Measurements from ENCODE around the gene EVA1A.

The EVA1A gene

DNA sequence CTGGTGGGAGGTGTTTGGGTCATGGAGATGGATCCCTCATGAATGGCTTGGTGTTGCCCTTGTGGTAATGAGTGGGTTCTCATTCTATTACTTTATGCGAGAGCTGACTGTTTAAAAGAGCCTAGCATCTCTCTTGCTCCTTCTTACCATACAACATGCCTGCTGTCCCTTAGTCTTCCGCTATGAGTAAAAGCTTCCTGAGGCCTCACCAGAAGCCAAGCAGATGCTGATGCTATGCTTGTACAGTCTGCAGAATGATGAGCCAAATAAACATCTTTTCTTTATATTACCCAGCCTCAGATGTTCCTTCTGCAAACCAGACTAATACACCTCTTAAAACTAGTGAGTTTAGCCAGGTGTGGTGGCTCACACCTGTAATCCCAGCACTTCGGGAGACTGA lies 23.1 kb downstream of the EVA1A start:
- H3K36me3 ChIP-seq (ENCODE audit: control insufficient read depth in 1 of 2, insufficient read depth in 2 of 2, low read length in 2 of 2) = no peaks in the 10 kb centered on the region
- peaks cover 0 to 5% of the 10 kb centered on the region in 2 donors for H3K4me1 ChIP-seq (ENCODE audit: control insufficient read depth in 1 of 2, insufficient read depth in 2 of 2, low read length in 2 of 2)
- no peaks in the 10 kb centered on the region for H3K27me3 ChIP-seq (ENCODE audit: low read depth, low read length)
- no peaks in the 10 kb centered on the region for H3K9me3 ChIP-seq (ENCODE audit: control insufficient read depth in 1 of 2, low read length in 2 of 2)
- H3K4me3 ChIP-seq (ENCODE audit: low read depth in 1 of 2, low read length in 2 of 2) = no peak overlapping the region
- no peak overlapping the region for H3K27ac ChIP-seq (ENCODE audit: low read length)

- H3K27ac ChIP-seq (ENCODE audit: low read length) = no peak overlapping the region
- H3K36me3 ChIP-seq (ENCODE audit: control insufficient read depth in 1 of 2, insufficient read depth in 2 of 2, low read length in 2 of 2) = no peaks in the 10 kb centered on the region
- no peaks in the 10 kb centered on the region for H3K27me3 ChIP-seq (ENCODE audit: low read depth, low read length)
- H3K4me3 ChIP-seq (ENCODE audit: low read depth in 1 of 2, low read length in 2 of 2) = no peak overlapping the region
- peaks cover 0 to 3% of the 10 kb centered on the region in 2 donors for H3K9me3 ChIP-seq (ENCODE audit: control insufficient read depth in 1 of 2, low read length in 2 of 2)
- no peaks in the 10 kb centered on the region for H3K4me1 ChIP-seq (ENCODE audit: control insufficient read depth in 1 of 2, insufficient read depth in 2 of 2, low read length in 2 of 2)
These were observed 27.6 kb downstream of the EVA1A start for GRCh38 chr2:75533135-75533534.

DNA sequence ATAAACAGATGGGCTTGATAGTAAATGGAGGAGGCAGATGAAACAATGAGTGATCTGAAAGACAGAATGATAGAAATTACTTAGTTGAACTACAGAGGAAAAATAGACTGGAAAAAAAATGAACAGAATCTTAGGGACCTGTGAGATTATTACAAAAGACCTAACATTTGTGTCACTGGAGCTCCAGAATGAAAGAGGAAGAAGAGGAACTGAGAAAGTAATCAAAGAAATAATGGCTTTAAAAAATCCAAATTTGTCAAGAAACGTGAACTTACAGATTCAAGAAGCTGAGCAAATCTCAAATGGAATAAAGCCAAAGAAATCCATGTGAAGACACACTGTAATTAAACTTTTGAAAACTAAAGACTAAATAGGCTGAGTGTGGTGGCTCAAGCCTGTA lies 28.3 kb downstream of the EVA1A start:
- Histone ChIP-seq H3K36me3 (ENCODE audit: control insufficient read depth in 1 of 2, insufficient read depth in 2 of 2, low read length in 2 of 2) (no peaks in the 10 kb centered on the region), H3K9me3 (ENCODE audit: control insufficient read depth in 1 of 2, low read length in 2 of 2) (peaks cover 0 to 3% of the 10 kb centered on the region in 2 donors), H3K4me1 (ENCODE audit: control insufficient read depth in 1 of 2, insufficient read depth in 2 of 2, low read length in 2 of 2) (no peaks in the 10 kb centered on the region), H3K4me3 (ENCODE audit: low read depth in 1 of 2, low read length in 2 of 2) (no peak overlapping the region), H3K27ac (ENCODE audit: low read length) (no peak overlapping the region), H3K27me3 (ENCODE audit: low read depth, low read length) (no peaks in the 10 kb centered on the region)

- H3K36me3 ChIP-seq (ENCODE audit: control insufficient read depth in 1 of 2, insufficient read depth in 2 of 2, low read length in 2 of 2) = no peaks in the 10 kb centered on the region
- H3K4me1 ChIP-seq (ENCODE audit: control insufficient read depth in 1 of 2, insufficient read depth in 2 of 2, low read length in 2 of 2) = no peaks in the 10 kb centered on the region
- H3K27me3 ChIP-seq (ENCODE audit: low read depth, low read length) = no peaks in the 10 kb centered on the region
- no peak overlapping the region for H3K27ac ChIP-seq (ENCODE audit: low read length)
- peaks cover 0 to 3% of the 10 kb centered on the region in 2 donors for H3K9me3 ChIP-seq (ENCODE audit: control insufficient read depth in 1 of 2, low read length in 2 of 2)
- no peak overlapping the region for H3K4me3 ChIP-seq (ENCODE audit: low read depth in 1 of 2, low read length in 2 of 2)
These were observed 32.3 kb downstream of the EVA1A start for GRCh38 chr2:75528221-75528977.

DNA sequence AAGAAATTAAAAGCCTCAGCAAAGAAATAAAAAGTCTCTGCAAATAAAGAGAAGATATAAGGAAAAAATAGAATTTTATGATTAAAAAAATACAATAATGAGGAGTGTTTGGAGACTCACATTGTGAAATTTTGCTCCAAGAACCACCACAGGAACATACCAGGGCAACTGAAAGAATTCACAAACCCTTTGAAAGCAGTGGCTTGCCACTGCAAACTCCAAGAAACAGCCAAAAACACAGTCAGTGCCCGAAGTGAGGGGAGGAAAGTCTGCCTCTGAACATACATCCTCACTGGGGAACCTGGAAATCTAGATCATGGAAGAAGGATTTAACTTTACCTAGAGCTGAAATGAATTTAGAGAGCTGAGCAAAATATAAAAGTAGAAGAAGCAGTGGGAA lies 33.1 kb downstream of the EVA1A start:
- Histone ChIP-seq H3K36me3 (ENCODE audit: control insufficient read depth in 1 of 2, insufficient read depth in 2 of 2, low read length in 2 of 2) (no peaks in the 10 kb centered on the region), H3K4me3 (ENCODE audit: low read depth in 1 of 2, low read length in 2 of 2) (no peak overlapping the region), H3K27ac (ENCODE audit: low read length) (no peak overlapping the region), H3K27me3 (ENCODE audit: low read depth, low read length) (no peaks in the 10 kb centered on the region), H3K4me1 (ENCODE audit: control insufficient read depth in 1 of 2, insufficient read depth in 2 of 2, low read length in 2 of 2) (no peaks in the 10 kb centered on the region), H3K9me3 (ENCODE audit: control insufficient read depth in 1 of 2, low read length in 2 of 2) (peaks cover 0 to 3% of the 10 kb centered on the region in 2 donors)

GRCh38 chr2:75526842-75527241 lies 33.9 kb downstream of the EVA1A start:
- Histone ChIP-seq H3K27ac (ENCODE audit: low read length) (no peak overlapping the region), H3K36me3 (ENCODE audit: control insufficient read depth in 1 of 2, insufficient read depth in 2 of 2, low read length in 2 of 2) (no peaks in the 10 kb centered on the region), H3K27me3 (ENCODE audit: low read depth, low read length) (no peaks in the 10 kb centered on the region), H3K9me3 (ENCODE audit: control insufficient read depth in 1 of 2, low read length in 2 of 2) (peaks cover 0 to 3% of the 10 kb centered on the region in 2 donors), H3K4me3 (ENCODE audit: low read depth in 1 of 2, low read length in 2 of 2) (no peak overlapping the region), H3K4me1 (ENCODE audit: control insufficient read depth in 1 of 2, insufficient read depth in 2 of 2, low read length in 2 of 2) (no peaks in the 10 kb centered on the region)

DNA sequence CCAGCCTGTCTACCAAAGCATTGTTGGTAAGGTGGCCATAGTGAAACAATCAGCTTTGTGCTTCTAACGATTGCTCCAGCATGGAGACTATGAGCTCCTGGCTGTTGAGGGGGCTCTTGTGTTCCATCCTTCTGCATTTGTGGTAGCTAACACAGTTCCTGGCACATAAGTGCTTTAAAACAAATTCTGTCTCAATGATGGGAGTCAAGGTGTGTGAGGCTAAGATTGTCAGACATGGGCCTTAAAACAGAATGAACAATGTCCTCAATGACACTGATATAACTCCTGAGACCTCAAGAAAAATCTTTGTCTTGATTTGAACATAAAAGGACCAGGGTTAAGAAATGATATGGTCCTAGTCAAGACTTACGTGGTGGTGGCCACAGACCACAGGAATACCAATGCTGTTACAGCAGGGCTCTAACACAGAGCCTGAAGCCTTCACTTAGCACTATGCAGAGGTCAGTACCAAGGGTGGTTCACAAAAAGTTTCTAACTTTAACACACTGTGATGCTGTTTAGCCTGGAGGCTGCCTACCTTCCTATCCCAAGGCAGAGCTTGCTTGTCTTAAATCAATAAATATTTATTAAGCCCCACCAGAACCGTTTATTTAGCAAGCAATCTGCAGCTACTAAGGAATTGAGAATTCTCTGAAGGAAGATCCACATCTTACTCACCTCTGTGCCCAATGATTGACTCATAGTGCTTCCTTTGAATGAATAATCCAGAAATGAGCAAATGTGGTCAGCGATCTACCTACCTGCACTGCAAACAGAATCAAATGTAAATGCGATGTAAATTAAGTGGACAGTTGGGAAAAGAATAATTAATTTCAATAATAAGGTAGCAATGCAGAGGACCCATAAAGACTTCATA lies 35.1 kb downstream of the EVA1A start:
- no peak overlapping the region for H3K4me3 ChIP-seq (ENCODE audit: low read depth in 1 of 2, low read length in 2 of 2)
- no peaks in the 10 kb centered on the region for H3K36me3 ChIP-seq (ENCODE audit: control insufficient read depth in 1 of 2, insufficient read depth in 2 of 2, low read length in 2 of 2)
- H3K4me1 ChIP-seq (ENCODE audit: control insufficient read depth in 1 of 2, insufficient read depth in 2 of 2, low read length in 2 of 2) = no peaks in the 10 kb centered on the region
- peaks cover 0 to 3% of the 10 kb centered on the region in 2 donors for H3K9me3 ChIP-seq (ENCODE audit: control insufficient read depth in 1 of 2, low read length in 2 of 2)
- no peak overlapping the region for H3K27ac ChIP-seq (ENCODE audit: low read length)
- H3K27me3 ChIP-seq (ENCODE audit: low read depth, low read length) = no peaks in the 10 kb centered on the region

DNA sequence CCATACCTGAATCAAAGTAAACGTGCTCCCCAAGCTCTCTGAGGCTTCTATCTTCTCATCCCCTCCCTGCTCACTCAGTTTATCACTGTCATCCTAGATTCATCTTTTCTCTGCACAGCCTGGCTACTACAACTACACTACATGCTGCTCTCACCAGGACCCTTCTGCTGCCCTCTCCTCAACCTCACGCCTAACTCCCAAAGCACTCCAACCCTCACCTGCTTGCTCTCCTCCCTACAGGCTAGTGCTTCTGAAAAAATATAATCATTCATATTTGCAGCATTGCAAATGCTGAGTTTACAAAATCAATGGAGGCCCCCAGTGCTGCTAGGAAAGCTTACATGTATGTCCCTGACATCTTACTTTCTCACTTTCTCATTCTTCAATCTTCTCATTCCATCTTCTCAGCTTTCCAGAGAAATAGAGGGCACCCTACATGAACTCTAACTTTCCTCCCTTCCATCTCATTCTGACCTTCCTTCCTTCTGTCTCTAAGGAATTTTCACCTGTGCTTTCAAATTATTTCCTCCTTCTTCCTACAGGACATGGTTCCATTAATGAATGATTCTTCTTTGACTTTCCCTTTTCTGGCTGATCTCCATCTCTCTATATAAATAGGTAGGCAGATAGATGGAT lies 36.3 kb downstream of the EVA1A start:
- no peak overlapping the region for H3K4me3 ChIP-seq (ENCODE audit: low read depth in 1 of 2, low read length in 2 of 2)
- no peaks in the 10 kb centered on the region for H3K27me3 ChIP-seq (ENCODE audit: low read depth, low read length)
- no peaks in the 10 kb centered on the region for H3K4me1 ChIP-seq (ENCODE audit: control insufficient read depth in 1 of 2, insufficient read depth in 2 of 2, low read length in 2 of 2)
- H3K27ac ChIP-seq (ENCODE audit: low read length) = no peak overlapping the region
- H3K9me3 ChIP-seq (ENCODE audit: control insufficient read depth in 1 of 2, low read length in 2 of 2) = peaks cover 0 to 3% of the 10 kb centered on the region in 2 donors
- H3K36me3 ChIP-seq (ENCODE audit: control insufficient read depth in 1 of 2, insufficient read depth in 2 of 2, low read length in 2 of 2) = no peaks in the 10 kb centered on the region

GRCh38 chr2:75523313-75524275 lies 37.1 kb downstream of the EVA1A start:
- Histone ChIP-seq H3K27me3 (ENCODE audit: low read depth, low read length) (no peaks in the 10 kb centered on the region), H3K27ac (ENCODE audit: low read length) (no peak overlapping the region), H3K4me1 (ENCODE audit: control insufficient read depth in 1 of 2, insufficient read depth in 2 of 2, low read length in 2 of 2) (no peaks in the 10 kb centered on the region), H3K9me3 (ENCODE audit: control insufficient read depth in 1 of 2, low read length in 2 of 2) (peaks cover 0 to 2% of the 10 kb centered on the region in 2 donors), H3K36me3 (ENCODE audit: control insufficient read depth in 1 of 2, insufficient read depth in 2 of 2, low read length in 2 of 2) (no peaks in the 10 kb centered on the region), H3K4me3 (ENCODE audit: low read depth in 1 of 2, low read length in 2 of 2) (no peak overlapping the region)

DNA sequence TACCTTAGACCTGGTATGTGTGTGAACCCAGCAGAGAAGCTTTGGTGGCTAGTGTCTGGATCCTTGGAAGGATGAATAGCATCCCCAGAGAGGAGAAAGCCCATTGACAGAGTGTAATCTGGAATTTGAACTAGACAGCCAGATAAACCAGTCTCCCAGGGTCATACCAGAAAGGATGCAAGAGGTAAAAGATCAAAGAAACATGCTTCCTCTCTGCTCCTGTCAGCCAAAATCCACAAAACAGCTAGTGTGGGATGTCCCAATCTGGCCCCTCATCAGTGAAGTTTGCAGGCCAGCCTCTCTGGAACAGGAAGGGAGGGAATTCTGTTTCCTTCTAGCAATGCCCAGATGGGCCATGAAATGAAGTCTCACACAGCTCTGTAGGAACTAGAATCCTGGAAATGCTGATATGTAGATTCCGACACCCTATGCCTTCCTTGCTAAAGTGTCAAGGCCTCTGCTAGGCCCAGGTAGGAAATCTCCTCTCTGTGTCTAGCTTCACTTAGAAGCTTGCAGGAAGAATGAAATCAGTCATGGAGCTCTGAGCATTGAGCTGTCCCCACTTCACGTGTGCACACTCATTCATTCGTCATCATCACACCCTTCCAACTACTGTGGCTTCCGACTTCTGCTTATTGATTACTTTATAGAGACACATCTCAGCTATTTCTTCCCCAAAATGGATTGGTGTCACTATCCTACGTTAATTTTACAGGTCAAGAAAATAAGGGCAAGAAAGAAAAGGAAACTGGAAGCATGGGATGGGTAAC lies 38.0 kb downstream of the EVA1A start:
- H3K4me1 ChIP-seq (ENCODE audit: control insufficient read depth in 1 of 2, insufficient read depth in 2 of 2, low read length in 2 of 2) = no peaks in the 10 kb centered on the region
- H3K27ac ChIP-seq (ENCODE audit: low read length) = no peak overlapping the region
- no peaks in the 10 kb centered on the region for H3K36me3 ChIP-seq (ENCODE audit: control insufficient read depth in 1 of 2, insufficient read depth in 2 of 2, low read length in 2 of 2)
- H3K27me3 ChIP-seq (ENCODE audit: low read depth, low read length) = no peaks in the 10 kb centered on the region
- no peaks in the 10 kb centered on the region for H3K9me3 ChIP-seq (ENCODE audit: control insufficient read depth in 1 of 2, low read length in 2 of 2)
- H3K4me3 ChIP-seq (ENCODE audit: low read depth in 1 of 2, low read length in 2 of 2) = no peak overlapping the region
